Hepatocyte (in vitro differentiated cells): ENCODE measurements around the gene AKIP1. TPM values are rescaled to one million over a fixed set of nuclear protein-coding genes. Genes with fewer than 3 reads are reported as not detected.
A peak's percentile ranks its signal among the peaks of the same experiment; 100 is the strongest.

Source experiments
- DNase-seq: peaks from one replicate; pipeline ENCODE4 v3.0.0-alpha.2; 2016; ENCODE audit warnings: low spot score
- H2AFZ ChIP-seq: fragments of 200-600 bp; sonication (generic); 2 replicates; pipeline ENCODE4 v1.6.0; 2016; ENCODE audit warnings: antibody characterized with exemption, mild to moderate bottlenecking
- H3K27ac ChIP-seq: fragments of 200-600 bp; sonication (generic); 2 replicates; pipeline ENCODE4 v1.5.1; 2016; ENCODE audit warnings: mild to moderate bottlenecking
- H3K27me3 ChIP-seq: fragments of 200-600 bp; sonication (generic); 2 replicates; pipeline ENCODE4 v1.6.1; 2016
- H3K36me3 ChIP-seq: fragments of 200-600 bp; sonication (generic); replicated peaks from 2 replicates; pipeline ENCODE4 v1.5.1; 2016; ENCODE audit warnings: low read depth; ENCODE audit not compliant: insufficient read depth
- H3K4me1 ChIP-seq: fragments of 200-600 bp; sonication (generic); 2 replicates; pipeline ENCODE4 v1.5.1; 2016; ENCODE audit warnings: mild to moderate bottlenecking, moderate library complexity; ENCODE audit not compliant: insufficient read depth
- H3K4me2 ChIP-seq: fragments of 200-600 bp; sonication (generic); 2 replicates; pipeline ENCODE4 v1.6.0; 2016
- H3K4me3 ChIP-seq: fragments of 200-600 bp; sonication (generic); 2 replicates; pipeline ENCODE4 v1.5.1; 2016; ENCODE audit warnings: mild to moderate bottlenecking
- H3K79me2 ChIP-seq: fragments of 200-600 bp; sonication (generic); 2 replicates; pipeline ENCODE4 v1.6.0; 2017; ENCODE audit warnings: mild to moderate bottlenecking
- H3K9me2 ChIP-seq: fragments of 200-600 bp; sonication (generic); replicated peaks from 2 replicates; pipeline ENCODE4 v1.6.0; 2017; ENCODE audit warnings: mild to moderate bottlenecking; ENCODE audit not compliant: insufficient read depth
- H3K9me3 ChIP-seq: fragments of 200-600 bp; sonication (generic); 2 replicates; pipeline ENCODE4 v1.5.1; 2016; ENCODE audit warnings: low read depth, mild to moderate bottlenecking
- H4K20me1 ChIP-seq: fragments of 200-600 bp; sonication (generic); 2 replicates; pipeline ENCODE4 v1.6.0; 2016; ENCODE audit warnings: mild to moderate bottlenecking; ENCODE audit not compliant: insufficient read depth, poor library complexity, severe bottlenecking
- EZH2 ChIP-seq: fragments of 200-600 bp; sonication (generic); IDR thresholded peaks from 2 replicates; pipeline ENCODE4 v1.6.1; 2016; ENCODE audit warnings: antibody characterized with exemption, mild to moderate bottlenecking, borderline replicate concordance
- EZH2phosphoT487 ChIP-seq: fragments of 200-600 bp; sonication (generic); IDR thresholded peaks from one replicate; pipeline ENCODE4 v1.6.1; 2018; ENCODE audit warnings: antibody characterized with exemption, mild to moderate bottlenecking, low read depth, moderate library complexity; ENCODE audit not compliant: unreplicated experiment, severe bottlenecking
- WGBS: methylation state at CpG from one replicate; pipeline ENCODE4 v1.1.6; 2016; ENCODE audit warnings: low lambda C conversion rate; ENCODE audit errors: missing lambda C conversion rate; 5-methylcytosine and 5-hydroxymethylcytosine counted together
- polyA plus RNA-seq: library from polyadenylated mRNA; unstranded; fragments of >200 nt; fragmentation: Nextera tagmentation; extraction: Ambion mirVana; gene quantifications from 2 replicates; pipeline ENCODE4 v1.2.1, GENCODE V29; 2016
- total RNA-seq: library from RNA; depleted of rRNA; stranded (reverse); fragments of >200 nt; gene quantifications from 2 replicates; pipeline ENCODE4 v1.2.3, GENCODE V29; 2014
- TF ChIP-seq, protein P1 (sequence below): fragments of 200-600 bp; sonication (generic); IDR thresholded peaks from 2 replicates; pipeline ENCODE4 v1.5.1; 2016; ENCODE audit warnings: antibody characterized with exemption, mild to moderate bottlenecking; ENCODE audit not compliant: poor library complexity

Gene AKIP1
- total and polyA plus RNA-seq, 2 experiments from 2014 or later, result 31.3 to 32.2 TPM

DNA sequence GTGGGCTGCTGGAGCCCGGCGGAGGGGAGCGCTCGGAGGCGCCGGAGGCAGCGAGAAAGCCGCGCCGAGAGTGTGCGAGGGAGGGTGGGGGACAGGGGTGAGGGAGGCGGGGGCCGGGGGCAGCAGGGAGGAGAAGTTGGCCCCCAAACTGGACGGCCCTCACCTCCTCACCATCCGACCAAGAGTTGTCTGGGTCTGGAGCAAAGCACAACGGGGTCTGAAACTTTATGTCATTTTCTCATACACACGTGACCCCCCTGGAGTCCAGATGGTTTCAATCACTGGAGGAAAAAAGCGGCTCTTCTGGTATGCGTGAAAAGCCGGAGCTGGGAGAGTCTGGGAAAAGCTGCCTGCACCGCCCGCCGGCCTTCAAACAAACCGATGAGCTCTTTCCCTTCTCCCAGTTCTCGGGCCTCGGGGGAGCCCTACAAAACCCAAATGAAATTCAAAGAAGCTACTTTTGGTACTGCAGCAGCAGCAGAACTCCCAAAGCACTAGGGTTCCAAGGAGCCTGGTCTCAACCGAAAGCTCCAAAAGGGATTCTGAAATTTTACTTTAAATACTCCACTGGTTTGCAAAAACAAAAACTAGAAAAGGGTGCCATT is 39.7 kb upstream of the AKIP1 start:
- H3K4me2 ChIP-seq, result peak overlapping the region; percentile 82
- H3K27me3 ChIP-seq, result no peaks in the 10 kb centered on the region
- no peaks in the 10 kb centered on the region for H3K36me3 ChIP-seq
- H2AFZ ChIP-seq, result peak overlapping the region; percentile 92
- peaks cover 33% of the 10 kb centered on the region for H3K79me2 ChIP-seq
- H4K20me1 ChIP-seq, result no peaks in the 10 kb centered on the region
- H3K4me3 ChIP-seq, result peak overlapping the region; percentile 89
- DNase-seq, result peak; percentile 90
- H3K4me1 ChIP-seq, result peaks cover 39% of the 10 kb centered on the region
- WGBS, result 3% methylated on average over 13 of the region's 27 CpGs
- no peaks in the 10 kb centered on the region for H3K9me2 ChIP-seq
- TF ChIP-seq EZH2phosphoT487, result no peak
- TF ChIP-seq, protein P1, sequence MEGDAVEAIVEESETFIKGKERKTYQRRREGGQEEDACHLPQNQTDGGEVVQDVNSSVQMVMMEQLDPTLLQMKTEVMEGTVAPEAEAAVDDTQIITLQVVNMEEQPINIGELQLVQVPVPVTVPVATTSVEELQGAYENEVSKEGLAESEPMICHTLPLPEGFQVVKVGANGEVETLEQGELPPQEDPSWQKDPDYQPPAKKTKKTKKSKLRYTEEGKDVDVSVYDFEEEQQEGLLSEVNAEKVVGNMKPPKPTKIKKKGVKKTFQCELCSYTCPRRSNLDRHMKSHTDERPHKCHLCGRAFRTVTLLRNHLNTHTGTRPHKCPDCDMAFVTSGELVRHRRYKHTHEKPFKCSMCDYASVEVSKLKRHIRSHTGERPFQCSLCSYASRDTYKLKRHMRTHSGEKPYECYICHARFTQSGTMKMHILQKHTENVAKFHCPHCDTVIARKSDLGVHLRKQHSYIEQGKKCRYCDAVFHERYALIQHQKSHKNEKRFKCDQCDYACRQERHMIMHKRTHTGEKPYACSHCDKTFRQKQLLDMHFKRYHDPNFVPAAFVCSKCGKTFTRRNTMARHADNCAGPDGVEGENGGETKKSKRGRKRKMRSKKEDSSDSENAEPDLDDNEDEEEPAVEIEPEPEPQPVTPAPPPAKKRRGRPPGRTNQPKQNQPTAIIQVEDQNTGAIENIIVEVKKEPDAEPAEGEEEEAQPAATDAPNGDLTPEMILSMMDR, result no peak
- TF ChIP-seq EZH2, result no peak
- H3K27ac ChIP-seq, result peak overlapping the region; percentile 96
- no peaks in the 10 kb centered on the region for H3K9me3 ChIP-seq

DNA sequence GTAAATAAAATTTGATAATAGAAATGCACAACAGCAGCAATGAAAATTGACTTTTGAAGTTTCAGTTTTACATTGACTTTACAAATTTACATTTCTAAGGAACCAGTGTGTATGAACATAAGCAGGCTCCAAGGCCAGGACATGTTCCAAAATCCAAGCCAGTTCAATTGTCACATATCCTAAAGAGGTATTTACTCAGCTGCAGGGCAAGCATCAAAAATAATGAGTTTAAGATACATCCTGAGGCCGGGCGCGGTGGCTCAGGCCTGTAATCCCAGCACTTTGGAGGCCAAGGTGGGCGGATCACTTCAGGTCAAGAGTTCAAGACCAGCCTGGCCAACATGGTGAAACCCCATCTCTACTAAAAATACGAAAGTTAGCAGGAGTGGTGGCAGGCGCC is 39.0 kb upstream of the AKIP1 start:
- Histone ChIP-seq H3K79me2 (peaks cover 26% of the 10 kb centered on the region), H4K20me1 (no peaks in the 10 kb centered on the region), H3K27ac (peak overlapping the region; percentile 96), H3K27me3 (no peaks in the 10 kb centered on the region), H3K9me2 (no peaks in the 10 kb centered on the region), H3K4me3 (peak overlapping the region; percentile 37), H3K36me3 (no peaks in the 10 kb centered on the region), H2AFZ (no peak overlapping the region), H3K4me2 (peak overlapping the region; percentile 82), H3K4me1 (peaks cover 32% of the 10 kb centered on the region), H3K9me3 (no peaks in the 10 kb centered on the region)
- no peak for DNase-seq
- WGBS, result 67% methylated on average over 6 of the region's 6 CpGs
- TF ChIP-seq, protein P1, result no peak
- TF ChIP-seq EZH2 (no peak), EZH2phosphoT487 (no peak)

DNA sequence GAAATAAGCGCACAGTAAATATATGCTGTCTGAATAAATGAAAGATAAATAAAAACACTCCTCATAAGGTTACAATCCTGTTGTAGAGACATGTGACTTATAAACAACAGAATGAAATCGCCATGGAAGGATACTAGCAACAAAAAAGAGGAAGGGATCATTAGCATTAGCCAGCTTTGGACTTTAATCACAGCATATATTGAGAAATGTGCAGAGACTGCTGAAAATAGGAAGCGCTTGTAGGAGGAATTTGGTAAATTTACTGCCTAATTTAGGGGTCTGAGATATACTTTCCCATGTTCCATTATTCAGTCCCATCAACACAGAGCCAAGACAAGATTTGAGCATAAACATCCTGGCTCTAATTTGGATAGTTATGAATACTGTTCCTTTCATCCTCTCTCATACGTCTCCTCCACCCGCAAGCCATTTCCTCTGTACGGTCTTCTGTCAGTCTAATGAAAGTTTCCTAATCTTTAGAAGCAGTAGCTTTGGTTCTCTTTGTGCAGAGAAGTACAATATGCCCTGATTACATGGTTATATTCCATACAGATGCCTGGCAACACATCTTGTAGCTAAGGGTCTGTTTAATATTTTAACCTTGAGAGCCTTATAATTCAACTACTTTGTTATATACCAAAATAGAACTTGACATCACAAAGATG is 37.1 kb upstream of the AKIP1 start:
- Histone ChIP-seq H3K27me3 (no peaks in the 10 kb centered on the region), H3K36me3 (no peaks in the 10 kb centered on the region), H3K27ac (no peak overlapping the region), H3K4me3 (no peak overlapping the region), H3K4me1 (peaks cover 19% of the 10 kb centered on the region), H4K20me1 (no peaks in the 10 kb centered on the region), H3K9me3 (no peaks in the 10 kb centered on the region), H3K9me2 (no peaks in the 10 kb centered on the region), H3K79me2 (peaks cover 14% of the 10 kb centered on the region), H3K4me2 (no peak overlapping the region), H2AFZ (no peak overlapping the region)
- no peak for TF ChIP-seq EZH2
- TF ChIP-seq, protein P1, result no peak
- no peak for TF ChIP-seq EZH2phosphoT487
- no peak for DNase-seq
- WGBS, result 72% methylated on average over 6 of the region's 6 CpGs
